Measurements from ENCODE around the gene GNG2.

DNA sequence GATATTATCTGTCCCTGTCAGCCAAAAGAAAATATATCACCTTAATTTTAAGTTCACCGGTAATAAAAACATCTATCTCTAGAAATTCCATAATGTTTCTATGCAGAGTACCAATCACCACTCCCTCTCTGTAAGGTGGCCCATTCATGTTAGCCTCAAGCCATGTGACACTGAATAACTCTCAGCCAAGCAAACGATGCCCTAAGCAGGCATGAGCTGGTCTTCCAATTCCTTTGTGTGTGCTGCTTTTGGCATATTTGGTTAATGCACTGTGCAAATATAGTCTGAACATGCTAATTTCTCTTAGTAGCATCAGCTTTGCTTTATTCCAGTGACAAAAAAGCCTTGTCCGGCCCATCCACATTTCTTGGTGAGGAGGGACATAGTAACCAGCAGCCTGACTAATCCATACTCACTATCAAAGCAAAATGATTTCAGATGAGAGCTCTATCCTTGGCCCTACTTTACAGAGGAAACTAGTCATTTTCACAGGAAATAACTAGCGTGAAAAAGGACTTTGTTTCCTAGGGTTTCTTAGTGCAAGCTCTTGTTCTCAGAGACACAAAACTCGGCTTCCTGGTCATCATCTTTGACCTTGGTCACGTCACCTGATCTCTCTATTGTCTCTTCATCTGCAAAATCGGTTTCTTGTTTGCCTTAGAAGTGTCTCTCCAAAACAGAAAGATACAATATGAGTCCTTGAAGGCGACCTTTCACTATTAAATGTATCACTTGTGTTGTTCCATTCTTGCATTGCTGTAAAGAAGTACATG, 69.7 kb downstream of the GNG2 start:
- TF ChIP-seq CTCF (IDR thresholded peaks at IDR 0.05) (no peak), POLR2A (IDR thresholded peaks at IDR 0.05) (no peak), EP300 (IDR thresholded peaks at IDR 0.05) (no peak)

All from suprapubic skin (tissue), 3 donors.